LNCAP (cell line): ENCODE results near the gene PRM1.

ENCODE experiments used
- CTCF ChIP-seq: fragments of 450-650 bp; IDR thresholded peaks from 2 replicates; pipeline ENCODE4 v1.5.1; 2017; ENCODE audit warnings: mild to moderate bottlenecking

Gene PRM1

GRCh38 chr16:11264155-11264832 is 16.8 kb downstream of the PRM1 start:
- no peak for TF ChIP-seq CTCF

GRCh38 chr16:11263737-11264136 is 17.4 kb downstream of the PRM1 start:
- TF ChIP-seq CTCF, result no peak

GRCh38 chr16:11262915-11263314 is 18.2 kb downstream of the PRM1 start:
- TF ChIP-seq CTCF, result no peak

- no peak for TF ChIP-seq CTCF
Measured at GRCh38 chr16:11260596-11260966, 20.5 kb downstream of the PRM1 start.

GRCh38 chr16:11259655-11260595 is 21.2 kb downstream of the PRM1 start:
- no peak for TF ChIP-seq CTCF

GRCh38 chr16:11258553-11259492 is 22.3 kb downstream of the PRM1 start:
- TF ChIP-seq CTCF, result no peak
